Measurements from ENCODE around the gene THOC1.

DNA sequence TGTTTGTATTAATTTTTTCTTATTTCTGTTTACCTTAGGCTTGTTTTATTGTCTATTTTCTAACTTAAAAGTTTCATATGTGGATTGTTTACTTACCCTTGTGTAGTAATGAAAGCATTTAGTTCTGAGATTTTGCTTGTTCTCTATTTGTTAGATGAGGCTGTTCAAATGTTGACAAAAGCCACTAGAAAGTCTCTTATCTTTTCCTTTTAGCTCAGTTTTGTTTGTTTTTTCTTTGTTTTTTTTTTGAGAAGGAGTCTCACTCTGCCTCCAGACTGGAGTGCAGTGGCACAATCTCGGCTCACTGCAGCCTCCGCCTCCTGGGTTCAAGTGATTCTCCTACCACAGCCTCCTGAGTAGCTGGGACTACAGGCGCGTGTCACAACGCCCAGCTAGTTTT, 78.6 kb downstream of the THOC1 start:
- TF ChIP-seq, protein P1, sequence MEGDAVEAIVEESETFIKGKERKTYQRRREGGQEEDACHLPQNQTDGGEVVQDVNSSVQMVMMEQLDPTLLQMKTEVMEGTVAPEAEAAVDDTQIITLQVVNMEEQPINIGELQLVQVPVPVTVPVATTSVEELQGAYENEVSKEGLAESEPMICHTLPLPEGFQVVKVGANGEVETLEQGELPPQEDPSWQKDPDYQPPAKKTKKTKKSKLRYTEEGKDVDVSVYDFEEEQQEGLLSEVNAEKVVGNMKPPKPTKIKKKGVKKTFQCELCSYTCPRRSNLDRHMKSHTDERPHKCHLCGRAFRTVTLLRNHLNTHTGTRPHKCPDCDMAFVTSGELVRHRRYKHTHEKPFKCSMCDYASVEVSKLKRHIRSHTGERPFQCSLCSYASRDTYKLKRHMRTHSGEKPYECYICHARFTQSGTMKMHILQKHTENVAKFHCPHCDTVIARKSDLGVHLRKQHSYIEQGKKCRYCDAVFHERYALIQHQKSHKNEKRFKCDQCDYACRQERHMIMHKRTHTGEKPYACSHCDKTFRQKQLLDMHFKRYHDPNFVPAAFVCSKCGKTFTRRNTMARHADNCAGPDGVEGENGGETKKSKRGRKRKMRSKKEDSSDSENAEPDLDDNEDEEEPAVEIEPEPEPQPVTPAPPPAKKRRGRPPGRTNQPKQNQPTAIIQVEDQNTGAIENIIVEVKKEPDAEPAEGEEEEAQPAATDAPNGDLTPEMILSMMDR (IDR thresholded peaks at IDR 0.05): no peak
- no peak for TF ChIP-seq POLR2A (IDR thresholded peaks at IDR 0.05)

Data from adrenal gland (tissue), 5 donors.